Spinal cord (tissue), 10 donors: Measurements from ENCODE around the gene B3GAT1. TPM values are rescaled to one million over a fixed set of nuclear protein-coding genes. Genes with fewer than 3 reads are reported as not detected.

ENCODE experiments used
- DNase-seq, 6 donors: peaks; one replicate each; pipeline versions ENCODE4 v3.0.0 to v3.0.0-alpha.2; 2013 to 2015; ENCODE audit warnings: low spot score in 6 of 6, low read depth in 4 of 6
- H3K27ac ChIP-seq: one replicate; pipeline ENCODE4 v1.5.1; 2013; ENCODE audit warnings: low read depth, low read length, control low read depth
- H3K27me3 ChIP-seq: one replicate; pipeline ENCODE4 v1.6.1; 2013; ENCODE audit warnings: low read length; ENCODE audit not compliant: control insufficient read depth, insufficient read depth
- H3K36me3 ChIP-seq: one replicate; pipeline ENCODE4 v1.6.1; 2013; ENCODE audit warnings: low read length; ENCODE audit not compliant: control insufficient read depth, insufficient read depth
- H3K4me1 ChIP-seq: one replicate; pipeline ENCODE4 v1.6.1; 2013; ENCODE audit warnings: low read length; ENCODE audit not compliant: control insufficient read depth, insufficient read depth
- H3K4me3 ChIP-seq: one replicate; pipeline ENCODE4 v1.5.1; 2013; ENCODE audit warnings: low read depth, low read length, control low read depth
- H3K9me3 ChIP-seq: one replicate; pipeline ENCODE4 v1.6.1; 2013; ENCODE audit warnings: low read length; ENCODE audit not compliant: control insufficient read depth, insufficient read depth
- WGBS: methylation state at CpG from one replicate; pipeline ENCODE4 v1.1.5; 2013; ENCODE audit warnings: missing lambda C conversion rate; ENCODE audit not compliant: insufficient coverage; 5-methylcytosine and 5-hydroxymethylcytosine counted together
- polyA plus RNA-seq, 2 donors: library from polyadenylated mRNA; unstranded; fragments of 120-200 nt; gene quantifications; one replicate each; pipeline ENCODE4 v1.2.1, GENCODE V29; 2013; ENCODE audit not compliant: insufficient read length in 2 of 2
- total RNA-seq, 2 donors: library from RNA; depleted of rRNA in 1 of 2; stranded (reverse); fragments of 120-200 nt in 1 of 2; fragments of >200 nt in 1 of 2; gene quantifications; one replicate each; pipeline versions ENCODE4 v1.2.3 to v1.2.4, GENCODE V29; 2013 to 2014
- donor health status: healthy.

B3GAT1 gene
- total and polyA plus RNA-seq, 4 donors: 25.5 to 186 (median 86.9) TPM

GRCh38 chr11:134369656-134370525 lies 42.2 kb downstream of the B3GAT1 start:
- Histone ChIP-seq H3K4me3 (no peak overlapping the region), H3K9me3 (no peaks in the 10 kb centered on the region), H3K27me3 (no peaks in the 10 kb centered on the region), H3K4me1 (peaks cover 28% of the 10 kb centered on the region), H3K27ac (no peak overlapping the region), H3K36me3 (peaks cover 30% of the 10 kb centered on the region)
- 91% methylated on average over 23 of the region's 30 CpGs for WGBS
- DNase-seq: no peak

GRCh38 chr11:134367781-134368180 lies 44.3 kb downstream of the B3GAT1 start:
- peaks cover 20% of the 10 kb centered on the region for H3K36me3 ChIP-seq
- no peak overlapping the region for H3K27ac ChIP-seq
- H3K4me3 ChIP-seq: no peak overlapping the region
- H3K4me1 ChIP-seq: peaks cover 32% of the 10 kb centered on the region
- WGBS: 89% methylated on average over 15 of the region's 18 CpGs
- no peaks in the 10 kb centered on the region for H3K27me3 ChIP-seq
- no peaks in the 10 kb centered on the region for H3K9me3 ChIP-seq
- no peak for DNase-seq

GRCh38 chr11:134366254-134366653 lies 45.8 kb downstream of the B3GAT1 start:
- no peak overlapping the region for H3K27ac ChIP-seq
- DNase-seq: no peak
- no peaks in the 10 kb centered on the region for H3K9me3 ChIP-seq
- 34% methylated on average over 4 of the region's 7 CpGs for WGBS
- H3K4me3 ChIP-seq: no peak overlapping the region
- H3K4me1 ChIP-seq: peaks cover 26% of the 10 kb centered on the region
- no peaks in the 10 kb centered on the region for H3K27me3 ChIP-seq
- peaks cover 21% of the 10 kb centered on the region for H3K36me3 ChIP-seq

- H3K9me3 ChIP-seq: no peaks in the 10 kb centered on the region
- DNase-seq: peak in 1 of 6 donors; percentile 43
- peaks cover 13% of the 10 kb centered on the region for H3K36me3 ChIP-seq
- H3K27ac ChIP-seq: no peak overlapping the region
- no peaks in the 10 kb centered on the region for H3K27me3 ChIP-seq
- H3K4me3 ChIP-seq: no peak overlapping the region
- H3K4me1 ChIP-seq: peaks cover 28% of the 10 kb centered on the region
- WGBS: 58% methylated on average over 18 of the region's 22 CpGs
Observed at GRCh38 chr11:134365011-134365925, 46.8 kb downstream of the B3GAT1 start.

GRCh38 chr11:134364261-134364660 lies 47.8 kb downstream of the B3GAT1 start:
- Histone ChIP-seq H3K27me3 (no peaks in the 10 kb centered on the region), H3K4me3 (no peak overlapping the region), H3K4me1 (peaks cover 38% of the 10 kb centered on the region), H3K27ac (no peak overlapping the region), H3K36me3 (peaks cover 9% of the 10 kb centered on the region), H3K9me3 (no peaks in the 10 kb centered on the region)
- DNase-seq: no peak
- 79% methylated on average over 9 of the region's 9 CpGs for WGBS

- Histone ChIP-seq H3K27ac (no peak overlapping the region), H3K27me3 (no peaks in the 10 kb centered on the region), H3K36me3 (peaks cover 13% of the 10 kb centered on the region), H3K4me3 (no peak overlapping the region), H3K9me3 (no peaks in the 10 kb centered on the region), H3K4me1 (peaks cover 45% of the 10 kb centered on the region)
- 85% methylated on average over 5 of the region's 7 CpGs for WGBS
- peak in 1 of 6 donors; percentile 68 for DNase-seq
Observed at GRCh38 chr11:134363592-134363991, 48.5 kb downstream of the B3GAT1 start.

GRCh38 chr11:134363161-134363560 lies 48.9 kb downstream of the B3GAT1 start:
- 84% methylated on average over 9 of the region's 9 CpGs for WGBS
- peaks cover 17% of the 10 kb centered on the region for H3K36me3 ChIP-seq
- H3K4me1 ChIP-seq: peaks cover 49% of the 10 kb centered on the region
- no peak for DNase-seq
- no peak overlapping the region for H3K27ac ChIP-seq
- no peaks in the 10 kb centered on the region for H3K9me3 ChIP-seq
- no peak overlapping the region for H3K4me3 ChIP-seq
- H3K27me3 ChIP-seq: no peaks in the 10 kb centered on the region

GRCh38 chr11:134362192-134362901 lies 49.7 kb downstream of the B3GAT1 start:
- no peak for DNase-seq
- Histone ChIP-seq H3K4me1 (peaks cover 45% of the 10 kb centered on the region), H3K4me3 (no peak overlapping the region), H3K9me3 (no peaks in the 10 kb centered on the region), H3K27me3 (no peaks in the 10 kb centered on the region), H3K27ac (no peak overlapping the region), H3K36me3 (peaks cover 20% of the 10 kb centered on the region)
- WGBS: 94% methylated on average over 27 of the region's 32 CpGs

- Histone ChIP-seq H3K27ac (no peak overlapping the region), H3K4me3 (no peak overlapping the region), H3K9me3 (no peaks in the 10 kb centered on the region), H3K36me3 (peaks cover 21% of the 10 kb centered on the region), H3K4me1 (peaks cover 41% of the 10 kb centered on the region), H3K27me3 (no peaks in the 10 kb centered on the region)
- WGBS: 87% methylated on average over 13 of the region's 26 CpGs
- DNase-seq: no peak
Observed at GRCh38 chr11:134361661-134362060, 50.4 kb downstream of the B3GAT1 start.
